Measurements from ENCODE around the gene PDLIM7. TPM values are rescaled to one million over a fixed set of nuclear protein-coding genes. Genes with fewer than 3 reads are reported as not detected.

The PDLIM7 gene
- total RNA-seq, 2 experiments from 2014 or later, result 55.1 to 56.6 TPM

- POLR2A ChIA-PET, result interaction anchor here (1.2 to 20.7 kb wide), 9 partner anchors 11 to 96 kb away, joined by 5 to 654 read pairs (median 8); partner anchors contain the start of genes F12, GRK6, PDLIM7 and PRR7
These were observed 43.5 kb downstream of the PDLIM7 start for GRCh38 chr5:177453852-177454396.

GRCh38 chr5:177452688-177453638 lies 44.4 kb downstream of the PDLIM7 start:
- no peaks in the 10 kb centered on the region for H3K36me3 Mint-ChIP-seq (ENCODE audit: low read depth)
- H3K27me3 Mint-ChIP-seq, result peaks cover 24% of the 10 kb centered on the region
- DNase-seq, result no peak
- H3K9me3 Mint-ChIP-seq, result no peaks in the 10 kb centered on the region
- H3K27ac Mint-ChIP-seq, result no peak overlapping the region
- ChIA-PET CTCF (interaction anchor here (0.6 to 17.6 kb wide), 13 partner anchors 9 to 144 kb away, joined by 3 to 467 read pairs (median 5); partner anchors contain the start of genes F12, GRK6, LMAN2 and PFN3), POLR2A (interaction anchor here (1.2 to 20.7 kb wide), 6 partner anchors 10 to 82 kb away, joined by 3 to 654 read pairs (median 82); partner anchors contain the start of genes F12, GRK6 and PRR7)
- peaks cover 36% of the 10 kb centered on the region for H3K4me1 Mint-ChIP-seq
- peak overlapping the region; percentile 2 for H3K4me3 Mint-ChIP-seq

More at GRCh38 chr5:177453852-177454396, 43.5 kb downstream of the PDLIM7 start:
- H3K4me1 Mint-ChIP-seq, result peaks cover 27% of the 10 kb centered on the region
- CTCF ChIA-PET, result interaction anchor here (0.5 to 17.6 kb wide), 20 partner anchors 8 to 144 kb away, joined by 3 to 467 read pairs (median 11); partner anchors contain the start of genes F12, GRK6, LMAN2 and MXD3
- no peaks in the 10 kb centered on the region for H3K9me3 Mint-ChIP-seq
- peaks cover 17% of the 10 kb centered on the region for H3K27me3 Mint-ChIP-seq
- peak overlapping the region; percentile 40 for H3K27ac Mint-ChIP-seq
- H3K36me3 Mint-ChIP-seq (ENCODE audit: low read depth), result no peaks in the 10 kb centered on the region
- no peak for DNase-seq
- peak overlapping the region; percentile 60 for H3K4me3 Mint-ChIP-seq

GRCh38 chr5:177450667-177451424 lies 46.6 kb downstream of the PDLIM7 start:
- Mint-ChIP-seq H3K36me3 (ENCODE audit: low read depth) (no peaks in the 10 kb centered on the region), H3K4me3 (no peak overlapping the region), H3K27me3 (peaks cover 27% of the 10 kb centered on the region), H3K9me3 (no peaks in the 10 kb centered on the region), H3K4me1 (peaks cover 35% of the 10 kb centered on the region), H3K27ac (no peak overlapping the region)
- ChIA-PET POLR2A (interaction anchor here (1.2 to 20.7 kb wide), 8 partner anchors 8 to 135 kb away, joined by 3 to 654 read pairs (median 82); partner anchors contain the start of genes F12, GRK6, PFN3 and PRR7), CTCF (interaction anchor here (0.6 to 17.6 kb wide), 6 partner anchors 19 to 154 kb away, joined by 3 to 467 read pairs (median 4); partner anchors contain the start of genes F12 and PFN3)
- no peak for DNase-seq

DNA sequence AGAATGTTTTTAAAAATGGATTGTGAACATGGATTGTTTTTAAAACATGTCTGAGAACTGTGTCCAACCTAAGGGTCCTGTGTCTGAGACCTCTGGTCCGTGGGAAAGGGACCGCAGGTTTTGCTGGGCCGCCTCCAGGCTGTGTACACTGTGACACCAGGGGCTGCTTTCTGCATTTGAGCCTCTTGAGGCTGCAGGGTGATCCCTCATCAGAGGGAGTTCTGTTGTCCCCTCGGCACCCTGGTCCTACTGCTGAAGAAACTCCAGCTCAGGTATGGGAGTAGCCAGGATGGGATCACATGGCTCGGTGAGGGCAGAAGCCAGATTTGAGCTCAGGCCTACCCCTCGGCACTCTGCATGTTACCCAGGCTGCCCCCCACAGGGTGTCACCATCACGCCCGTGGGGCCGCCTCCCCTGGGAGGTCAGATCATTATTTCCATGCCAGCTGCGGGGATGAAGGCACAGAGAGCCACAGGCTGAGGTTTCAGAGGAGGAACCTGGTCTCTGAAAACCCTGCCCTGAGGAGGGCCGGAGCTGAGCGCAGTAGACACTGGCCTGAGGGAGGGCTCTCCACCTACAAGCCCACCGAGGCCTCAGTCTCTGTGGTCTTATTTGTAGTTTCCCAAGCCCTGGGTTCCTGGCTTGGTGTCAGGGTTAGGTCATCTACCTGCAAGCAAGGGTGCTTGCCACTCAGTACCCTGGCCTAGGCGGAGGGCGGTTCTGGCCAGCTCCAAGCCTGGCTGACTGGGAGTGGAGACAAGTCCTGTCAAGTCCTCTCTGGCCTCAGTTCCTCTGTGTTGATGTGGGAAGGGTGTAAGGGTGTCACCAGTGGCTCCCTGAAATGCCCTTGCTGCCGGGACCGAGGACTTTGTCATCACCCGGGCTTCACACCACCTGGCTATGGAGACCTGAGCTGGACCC lies 48.0 kb downstream of the PDLIM7 start:
- peaks cover 50% of the 10 kb centered on the region for H3K4me1 Mint-ChIP-seq

DNA sequence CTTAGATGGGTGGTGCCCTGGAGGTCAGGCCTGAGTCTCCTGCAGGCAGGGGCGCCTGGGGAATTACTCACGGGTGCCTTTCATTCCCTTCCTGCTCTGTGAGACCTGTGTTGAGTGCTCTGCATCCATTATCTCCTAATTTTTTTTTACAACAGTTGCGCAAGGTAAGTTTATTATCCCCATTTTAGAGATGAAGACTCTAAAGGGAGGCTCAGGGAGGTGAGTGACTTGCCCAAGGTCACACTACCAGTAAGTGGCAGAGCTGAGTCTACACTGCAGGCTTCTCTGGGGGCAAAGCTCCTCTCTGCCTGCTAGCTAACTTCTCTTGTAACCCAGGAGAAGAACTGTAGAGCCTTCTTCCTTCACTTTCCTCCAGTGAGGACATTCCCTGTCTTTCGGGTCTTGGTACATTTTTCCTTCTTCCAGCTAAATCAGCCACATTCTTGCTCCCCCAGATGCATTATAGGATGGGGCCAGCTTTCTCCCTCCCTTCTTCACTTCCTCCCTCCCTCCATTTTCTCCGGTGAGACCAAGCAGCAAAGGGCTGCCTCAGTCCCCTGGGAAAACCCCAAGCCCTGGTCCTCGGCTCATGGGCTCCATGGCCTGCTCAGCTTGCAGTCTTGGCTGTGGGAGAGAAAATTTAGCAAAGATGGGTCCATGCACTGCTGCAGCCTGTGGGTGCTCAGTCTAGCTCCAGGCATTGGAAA lies 49.0 kb downstream of the PDLIM7 start:
- H3K4me1 Mint-ChIP-seq, result peaks cover 50% of the 10 kb centered on the region
- H3K36me3 Mint-ChIP-seq (ENCODE audit: low read depth), result no peaks in the 10 kb centered on the region
- no peak for DNase-seq
- peak overlapping the region; percentile 46 for H3K4me3 Mint-ChIP-seq
- H3K27ac Mint-ChIP-seq, result peak overlapping the region; percentile 13
- H3K27me3 Mint-ChIP-seq, result peaks cover 22% of the 10 kb centered on the region
- CTCF ChIA-PET, result interaction anchor here (0.8 to 17.6 kb wide), 7 partner anchors 9 to 59 kb away, joined by 3 to 467 read pairs (median 5); partner anchors contain the start of genes F12, GRK6 and PFN3
- no peaks in the 10 kb centered on the region for H3K9me3 Mint-ChIP-seq
- POLR2A ChIA-PET, result interaction anchor here (1.0 to 20.7 kb wide), 11 partner anchors 7 to 136 kb away, joined by 3 to 654 read pairs (median 8); partner anchors contain the start of genes F12, GRK6, MXD3 and PFN3

More for the DNA sequence above, 48.0 kb downstream of the PDLIM7 start:
- Mint-ChIP-seq H3K9me3 (no peaks in the 10 kb centered on the region), H3K36me3 (ENCODE audit: low read depth) (no peaks in the 10 kb centered on the region), H3K27ac (no peak overlapping the region), H3K27me3 (peaks cover 27% of the 10 kb centered on the region), H3K4me3 (no peak overlapping the region)
- CTCF ChIA-PET, result interaction anchor here (0.6 to 17.6 kb wide), 7 partner anchors 8 to 60 kb away, joined by 3 to 467 read pairs (median 5); partner anchors contain the start of genes F12 and PFN3
- no peak for DNase-seq
- POLR2A ChIA-PET, result interaction anchor here (0.6 to 20.7 kb wide), 9 partner anchors 7 to 134 kb away, joined by 3 to 654 read pairs (median 4); partner anchors contain the start of genes F12, GRK6 and PFN3

DNA sequence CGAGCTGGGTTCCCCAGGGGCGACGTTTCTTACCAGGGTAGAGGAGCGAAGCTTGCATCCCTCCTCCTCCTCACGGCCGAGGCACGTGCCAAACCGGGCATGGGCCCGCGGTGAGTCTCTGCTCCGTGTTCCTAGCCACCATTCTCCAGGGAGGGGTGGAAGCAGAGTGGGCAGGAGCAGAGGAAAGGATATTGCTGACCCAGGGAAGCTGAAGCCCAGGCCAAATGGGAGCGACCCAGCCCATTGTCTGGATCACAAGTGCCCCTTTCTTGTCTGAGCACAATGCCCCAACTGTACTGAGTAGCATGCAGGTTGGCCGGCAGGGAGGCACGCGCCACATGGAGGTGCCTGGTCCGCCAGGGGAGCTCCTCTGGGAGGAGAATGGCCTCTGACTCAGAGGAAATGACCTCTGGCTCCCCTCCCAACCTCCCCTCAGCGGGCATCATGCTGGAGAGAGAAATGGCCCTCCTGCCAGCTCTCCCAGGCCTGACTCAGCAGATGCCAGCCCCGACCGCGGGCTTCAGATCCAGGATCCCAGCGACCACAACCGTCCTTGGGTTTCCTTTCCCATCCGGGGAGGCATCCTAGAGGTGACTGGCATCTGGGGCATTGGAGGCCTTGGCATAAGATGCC lies 49.7 kb downstream of the PDLIM7 start:
- Mint-ChIP-seq H3K27me3 (peaks cover 16% of the 10 kb centered on the region), H3K4me1 (peaks cover 49% of the 10 kb centered on the region), H3K27ac (no peak overlapping the region), H3K36me3 (ENCODE audit: low read depth) (peaks cover 4% of the 10 kb centered on the region), H3K4me3 (peak overlapping the region; percentile 61), H3K9me3 (no peaks in the 10 kb centered on the region)
- CTCF ChIA-PET, result interaction anchor here (0.8 to 17.6 kb wide), 10 partner anchors 10 to 68 kb away, joined by 3 to 467 read pairs (median 6); partner anchors contain the start of genes F12, GRK6 and PFN3
- POLR2A ChIA-PET, result interaction anchor here (1.0 to 20.7 kb wide), 12 partner anchors 7 to 135 kb away, joined by 3 to 654 read pairs (median 8); partner anchors contain the start of genes F12, GRK6, LMAN2 and MXD3
- DNase-seq, result no peak

- Mint-ChIP-seq H3K4me1 (peaks cover 51% of the 10 kb centered on the region), H3K27me3 (peaks cover 13% of the 10 kb centered on the region), H3K4me3 (peak overlapping the region; percentile 61), H3K36me3 (ENCODE audit: low read depth) (peaks cover 10% of the 10 kb centered on the region), H3K27ac (no peak overlapping the region), H3K9me3 (no peaks in the 10 kb centered on the region)
- peak; percentile 73 for DNase-seq
- CTCF ChIA-PET, result interaction anchor here (0.6 to 17.6 kb wide), 6 partner anchors 10 to 68 kb away, joined by 3 to 467 read pairs (median 10); partner anchors contain the start of genes F12, GRK6 and PFN3
- POLR2A ChIA-PET, result interaction anchor here (1.0 to 20.7 kb wide), 11 partner anchors 8 to 135 kb away, joined by 3 to 654 read pairs (median 8); partner anchors contain the start of genes F12, GRK6, LMAN2 and MXD3
These were observed 50.3 kb downstream of the PDLIM7 start for GRCh38 chr5:177447066-177447610.

GRCh38 chr5:177446200-177447065 lies 51.0 kb downstream of the PDLIM7 start, which contains the start of gene PRR7:
Gene PRR7, plus strand, starts transcription at chr5:177446814. Its CDS starts 8,254 bp downstream, at chr5:177455068.
- POLR2A ChIA-PET, result interaction anchor here (0.7 to 20.7 kb wide), 12 partner anchors 8 to 172 kb away, joined by 3 to 654 read pairs (median 14); partner anchors contain the start of genes F12, GRK6, LMAN2 and MXD3
- peaks cover 17% of the 10 kb centered on the region for H3K36me3 Mint-ChIP-seq (ENCODE audit: low read depth)
- peak within 1 kb of the TSS; percentile 80 for H3K27ac Mint-ChIP-seq

GRCh38 chr5:177445917-177446199 lies 51.5 kb downstream of the PDLIM7 start:
- DNase-seq, result no peak
- H3K4me3 Mint-ChIP-seq, result peak overlapping the region; percentile 70
- H3K27ac Mint-ChIP-seq, result peak overlapping the region; percentile 80
- H3K36me3 Mint-ChIP-seq (ENCODE audit: low read depth), result peaks cover 20% of the 10 kb centered on the region
- ChIA-PET POLR2A (interaction anchor here (0.7 to 20.7 kb wide), 12 partner anchors 9 to 172 kb away, joined by 3 to 654 read pairs (median 8); partner anchors contain the start of genes F12, GRK6, LMAN2 and MXD3), CTCF (interaction anchor here (1.1 to 17.6 kb wide), 11 partner anchors 9 to 136 kb away, joined by 3 to 467 read pairs (median 11); partner anchors contain the start of genes F12, GRK6 and PFN3)
- H3K27me3 Mint-ChIP-seq, result peaks cover 10% of the 10 kb centered on the region
- H3K9me3 Mint-ChIP-seq, result no peaks in the 10 kb centered on the region
- peaks cover 51% of the 10 kb centered on the region for H3K4me1 Mint-ChIP-seq

More at GRCh38 chr5:177446200-177447065, 51.0 kb downstream of the PDLIM7 start, which contains the start of gene PRR7:
- Mint-ChIP-seq H3K4me3 (peak within 1 kb of the TSS; percentile 70), H3K9me3 (no peaks in the 10 kb centered on the region), H3K4me1 (peaks cover 51% of the 10 kb centered on the region), H3K27me3 (peaks cover 10% of the 10 kb centered on the region)
- CTCF ChIA-PET, result interaction anchor here (0.6 to 17.6 kb wide), 13 partner anchors 9 to 137 kb away, joined by 3 to 467 read pairs (median 8); partner anchors contain the start of genes F12, GRK6 and PFN3
- peak; percentile 74 for DNase-seq
